SKM-1 (cell line): ENCODE results near the gene INA.

Experiments used
- DNase-seq: peaks from one replicate; lab custom pipeline; 2025; ENCODE audit not compliant: unreplicated experiment; lab: John Stamatoyannopoulos, UW

Gene INA

DNA sequence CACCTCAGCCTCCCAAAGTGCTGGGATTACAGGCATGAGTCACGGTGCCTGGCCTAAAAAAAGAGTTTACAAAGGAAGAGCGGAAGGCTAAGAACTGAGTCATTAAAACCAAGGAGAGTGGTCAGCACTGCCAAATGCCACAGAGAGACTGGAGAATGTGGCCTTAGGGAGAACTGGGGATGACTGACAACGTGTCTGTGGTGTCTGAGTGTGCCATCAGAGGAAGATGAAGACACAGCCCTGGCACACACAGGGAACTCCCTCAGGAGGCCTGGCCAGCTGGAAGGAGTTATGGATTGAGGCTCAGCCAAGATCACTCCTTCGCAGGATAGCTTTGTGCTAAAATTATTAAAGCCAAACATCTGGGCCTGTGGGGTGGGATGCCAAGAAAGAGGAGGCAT is 3.9 kb upstream of the INA start:
- DNase-seq = no peak

DNA sequence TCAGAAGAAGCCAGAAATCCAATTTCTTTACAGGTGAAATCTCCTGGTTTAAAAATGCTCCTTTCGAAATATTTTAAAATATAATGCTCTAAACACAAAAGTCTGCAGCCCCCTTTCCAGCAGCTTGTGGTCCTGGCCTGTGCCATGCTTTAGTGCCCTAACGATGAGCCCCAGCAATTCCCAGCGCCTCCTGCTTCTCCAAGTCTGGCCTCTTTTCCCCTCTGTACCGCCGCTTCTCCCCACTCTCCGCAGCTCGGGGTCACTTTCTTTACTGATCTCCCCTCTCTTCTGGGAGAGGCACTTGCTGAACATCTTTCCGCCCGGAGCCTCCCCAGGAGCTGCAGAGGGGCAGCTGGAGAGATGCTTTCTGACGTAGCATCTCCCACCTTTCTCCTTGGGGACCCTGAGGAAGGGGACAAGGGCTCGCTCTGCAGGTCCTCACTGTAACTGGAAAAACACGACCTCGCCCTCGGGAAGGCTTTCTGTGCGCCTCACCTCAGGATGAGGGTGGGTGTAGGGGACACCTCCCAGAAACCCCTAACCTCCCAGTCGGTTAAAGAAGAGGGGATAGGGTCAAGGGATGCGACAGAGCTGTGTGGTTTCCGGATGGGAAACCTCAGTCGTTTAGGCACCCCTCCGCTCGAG is 565 bp upstream of the INA start:
- no peak for DNase-seq

GRCh38 chr10:103277713-103278536 is 987 bp downstream of the INA start:
- DNase-seq = no peak

GRCh38 chr10:103278537-103278823 is 1.5 kb downstream of the INA start:
- DNase-seq = no peak

GRCh38 chr10:103278862-103279298 is 1.9 kb downstream of the INA start:
- no peak for DNase-seq

- no peak for DNase-seq
These were observed 3.1 kb downstream of the INA start for GRCh38 chr10:103280031-103280430.

- no peak for DNase-seq
These were observed 3.6 kb downstream of the INA start for GRCh38 chr10:103280506-103280905.

- no peak for DNase-seq
These were observed 4.8 kb downstream of the INA start for GRCh38 chr10:103281753-103282152.

- DNase-seq = no peak
These were observed 6.0 kb downstream of the INA start for GRCh38 chr10:103282961-103283360.

- DNase-seq = peak; percentile 19
These were observed 7.2 kb downstream of the INA start for GRCh38 chr10:103284170-103284569.

GRCh38 chr10:103287992-103288391 is 11.1 kb downstream of the INA start:
- DNase-seq = no peak

GRCh38 chr10:103291588-103291987 is 14.7 kb downstream of the INA start:
- no peak for DNase-seq

DNA sequence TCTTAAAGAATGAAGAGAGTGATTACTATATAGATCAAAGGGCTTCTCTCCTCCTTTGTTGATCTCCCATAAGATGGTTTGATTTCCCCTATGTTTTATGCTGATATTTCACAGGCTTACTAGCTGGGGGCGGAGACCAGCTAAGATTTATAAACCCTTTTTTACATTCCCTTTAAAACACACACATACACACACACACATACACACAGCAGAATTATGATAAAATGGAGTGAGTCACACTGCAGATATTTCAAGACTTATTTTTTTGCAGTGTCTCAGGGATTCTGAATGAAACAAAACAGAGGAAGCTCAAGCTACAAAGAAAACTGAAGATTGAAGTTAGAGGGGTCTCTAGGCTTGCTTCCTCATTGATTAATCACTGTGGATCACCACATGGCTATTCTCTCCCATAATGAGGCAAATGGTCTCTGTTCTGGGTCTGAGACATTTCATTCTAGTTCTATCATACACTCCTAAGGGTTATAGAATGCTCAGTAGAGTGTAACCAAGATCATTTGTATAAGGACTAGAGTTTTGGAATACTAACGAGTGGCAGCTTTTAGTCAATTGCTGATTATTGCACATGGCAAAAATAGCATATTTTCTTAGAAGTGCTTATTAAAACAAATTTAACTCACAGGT is 18.6 kb downstream of the INA start:
- DNase-seq = no peak

GRCh38 chr10:103307594-103307993 is 30.7 kb downstream of the INA start:
- DNase-seq = no peak

- no peak for DNase-seq
These were observed 33.3 kb downstream of the INA start for GRCh38 chr10:103310197-103310596.

DNA sequence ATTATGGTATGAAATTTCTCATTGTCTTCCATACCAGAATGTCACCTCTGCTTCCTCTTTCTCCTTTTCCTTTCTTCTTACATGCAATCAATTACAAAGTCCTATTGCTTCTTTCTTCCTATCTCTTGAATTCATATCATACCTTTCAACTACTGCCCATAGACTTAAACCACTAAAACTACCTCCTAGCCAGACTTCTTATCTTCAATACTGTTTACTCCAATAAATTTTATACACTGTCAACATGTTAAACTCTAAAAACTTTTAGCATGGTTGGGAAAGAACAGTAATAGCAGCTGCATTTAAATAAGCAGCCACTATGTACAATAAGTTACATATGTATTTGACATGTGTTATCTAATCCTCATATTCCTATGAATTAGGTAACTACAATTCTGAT is 39.1 kb downstream of the INA start:
- DNase-seq = no peak

- DNase-seq = no peak
These were observed 51.0 kb downstream of the INA start for GRCh38 chr10:103327906-103328305.

DNA sequence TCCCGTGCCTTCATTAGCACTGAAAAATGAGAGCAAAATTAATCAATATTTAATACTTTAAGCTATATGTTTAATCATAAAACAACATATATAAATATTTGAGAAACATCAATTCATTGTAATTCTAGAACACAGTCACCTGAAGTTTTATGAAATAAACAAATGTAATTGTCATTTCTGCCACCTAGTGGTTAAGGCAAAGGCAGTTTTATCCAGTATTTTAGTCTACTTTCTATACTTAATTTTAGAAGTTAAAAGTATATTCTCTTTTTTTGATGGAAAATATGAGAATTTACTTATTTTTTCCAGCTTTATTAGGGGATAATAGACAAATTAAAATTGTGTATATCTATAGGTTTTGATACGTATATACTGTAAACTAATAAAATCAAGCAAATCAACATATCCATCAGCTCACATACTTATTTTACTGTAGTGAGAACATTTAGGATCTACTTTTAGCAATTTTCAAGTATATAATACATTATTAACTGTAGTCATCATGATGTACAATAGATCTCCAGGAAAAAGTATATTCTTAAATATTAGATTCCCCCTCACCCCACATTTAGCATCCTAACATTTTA is 57.1 kb downstream of the INA start:
- DNase-seq = peak; percentile 10

- DNase-seq = no peak
These were observed 57.6 kb downstream of the INA start for GRCh38 chr10:103334567-103334966.

DNA sequence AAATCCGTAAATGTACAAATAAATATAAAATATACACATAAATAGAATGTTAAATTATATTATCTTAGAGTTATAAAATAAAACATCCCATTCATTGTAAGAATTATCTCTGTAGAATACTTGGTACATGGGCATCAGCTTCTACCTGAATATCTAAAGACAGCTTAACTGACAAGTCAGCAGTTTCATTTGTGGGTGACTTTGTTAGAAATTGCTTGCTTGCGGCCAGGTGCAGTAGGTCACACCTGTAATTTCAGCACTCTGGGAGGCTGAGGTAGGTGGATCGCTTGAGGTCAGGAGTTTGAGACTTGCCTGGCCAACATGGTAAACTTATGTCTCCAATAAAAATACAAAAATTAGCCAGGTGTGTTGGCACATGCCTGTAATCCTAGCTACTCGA is 59.4 kb downstream of the INA start:
- DNase-seq = no peak
